ENCODE data around the gene LARGE2. TPM values are rescaled to one million over a fixed set of nuclear protein-coding genes. Genes with fewer than 3 reads are reported as not detected.

LARGE2 gene
- total RNA-seq, 1 donor from 2014 or later: 39.4 TPM

DNA sequence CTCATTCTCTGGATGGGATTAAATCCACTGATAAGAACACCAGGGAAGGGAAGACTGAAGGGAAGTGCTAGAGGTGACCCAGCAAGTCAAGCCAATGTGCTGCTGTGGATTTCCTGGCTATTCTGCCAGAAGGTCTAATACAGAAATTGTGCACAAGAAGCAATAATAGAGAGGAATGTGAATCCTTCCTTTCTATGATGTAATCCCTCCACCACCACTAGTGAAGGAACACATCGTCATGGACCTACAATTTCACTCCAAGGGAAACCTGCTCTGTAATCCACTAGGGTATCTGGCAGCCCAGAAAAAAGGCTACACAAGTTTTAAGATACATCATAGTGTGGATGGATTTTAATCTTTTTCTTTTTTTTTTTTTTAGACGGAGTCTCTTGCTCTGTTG lies 17.4 kb downstream of the LARGE2 start:
- TF ChIP-seq, protein P1, sequence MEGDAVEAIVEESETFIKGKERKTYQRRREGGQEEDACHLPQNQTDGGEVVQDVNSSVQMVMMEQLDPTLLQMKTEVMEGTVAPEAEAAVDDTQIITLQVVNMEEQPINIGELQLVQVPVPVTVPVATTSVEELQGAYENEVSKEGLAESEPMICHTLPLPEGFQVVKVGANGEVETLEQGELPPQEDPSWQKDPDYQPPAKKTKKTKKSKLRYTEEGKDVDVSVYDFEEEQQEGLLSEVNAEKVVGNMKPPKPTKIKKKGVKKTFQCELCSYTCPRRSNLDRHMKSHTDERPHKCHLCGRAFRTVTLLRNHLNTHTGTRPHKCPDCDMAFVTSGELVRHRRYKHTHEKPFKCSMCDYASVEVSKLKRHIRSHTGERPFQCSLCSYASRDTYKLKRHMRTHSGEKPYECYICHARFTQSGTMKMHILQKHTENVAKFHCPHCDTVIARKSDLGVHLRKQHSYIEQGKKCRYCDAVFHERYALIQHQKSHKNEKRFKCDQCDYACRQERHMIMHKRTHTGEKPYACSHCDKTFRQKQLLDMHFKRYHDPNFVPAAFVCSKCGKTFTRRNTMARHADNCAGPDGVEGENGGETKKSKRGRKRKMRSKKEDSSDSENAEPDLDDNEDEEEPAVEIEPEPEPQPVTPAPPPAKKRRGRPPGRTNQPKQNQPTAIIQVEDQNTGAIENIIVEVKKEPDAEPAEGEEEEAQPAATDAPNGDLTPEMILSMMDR (IDR thresholded peaks at IDR 0.05; ENCODE audit: unreplicated experiment): no peak
- Mint-ChIP-seq H3K4me3 (ENCODE audit: low read depth) (no peak overlapping the region), H3K9me3 (ENCODE audit: low read depth) (no peaks in the 10 kb centered on the region), H3K27me3 (no peaks in the 10 kb centered on the region), H3K36me3 (ENCODE audit: insufficient read depth) (peaks cover 6% of the 10 kb centered on the region), H3K4me1 (ENCODE audit: low read depth) (peaks cover 5% of the 10 kb centered on the region), H3K27ac (no peak overlapping the region)
- no peak for DNase-seq (ENCODE audit: low spot score, unreplicated experiment)

DNA sequence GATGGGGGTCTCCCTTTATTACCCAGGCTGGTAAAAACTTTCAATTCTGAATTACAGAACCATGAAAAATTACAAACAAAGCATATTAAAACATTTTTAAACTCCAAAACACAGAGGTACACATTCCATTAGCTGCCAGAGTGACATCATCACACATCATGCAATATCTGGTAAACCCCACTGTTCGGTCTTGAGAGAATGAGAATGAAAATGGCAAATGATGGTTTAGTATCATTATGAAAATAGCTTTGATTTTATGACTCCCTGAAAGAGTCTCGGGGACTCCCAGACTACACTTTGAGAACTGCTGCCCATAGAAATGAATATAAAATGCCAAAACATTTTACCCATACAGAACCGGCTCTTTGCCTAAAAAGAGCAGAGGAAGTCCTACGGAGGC lies 18.8 kb downstream of the LARGE2 start:
- Mint-ChIP-seq H3K27me3 (no peaks in the 10 kb centered on the region), H3K27ac (no peak overlapping the region), H3K36me3 (ENCODE audit: insufficient read depth) (peaks cover 14% of the 10 kb centered on the region)

DNA sequence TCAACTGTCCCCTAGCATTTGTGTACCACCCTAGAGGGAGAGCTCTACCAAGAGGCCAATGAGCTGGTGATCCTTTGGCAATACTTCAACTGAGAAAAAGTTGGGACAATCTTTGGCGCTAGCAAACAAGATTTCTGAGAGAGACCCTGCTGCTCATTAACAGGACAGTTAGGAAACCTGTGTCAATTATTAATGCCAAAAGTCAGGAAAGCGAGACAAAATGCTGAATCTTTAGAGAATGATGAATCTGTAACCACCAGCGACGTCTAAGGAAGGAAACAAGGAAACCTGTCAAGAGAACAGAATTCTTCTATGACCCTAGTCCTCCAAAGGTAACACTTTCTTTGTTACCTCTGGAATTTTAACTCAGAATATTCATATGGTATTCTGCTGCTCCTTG lies 19.9 kb downstream of the LARGE2 start:
- DNase-seq (ENCODE audit: low spot score, unreplicated experiment): no peak
- TF ChIP-seq, protein P1 (IDR thresholded peaks at IDR 0.05; ENCODE audit: unreplicated experiment): no peak
- no peaks in the 10 kb centered on the region for H3K9me3 Mint-ChIP-seq (ENCODE audit: low read depth)
- H3K4me1 Mint-ChIP-seq (ENCODE audit: low read depth): no peaks in the 10 kb centered on the region
- H3K4me3 Mint-ChIP-seq (ENCODE audit: low read depth): no peak overlapping the region
- no peaks in the 10 kb centered on the region for H3K27me3 Mint-ChIP-seq
- no peak overlapping the region for H3K27ac Mint-ChIP-seq
- peaks cover 14% of the 10 kb centered on the region for H3K36me3 Mint-ChIP-seq (ENCODE audit: insufficient read depth)

More for the DNA sequence above, 18.8 kb downstream of the LARGE2 start:
- H3K4me1 Mint-ChIP-seq (ENCODE audit: low read depth): no peaks in the 10 kb centered on the region
- no peak overlapping the region for H3K4me3 Mint-ChIP-seq (ENCODE audit: low read depth)
- TF ChIP-seq, protein P1 (IDR thresholded peaks at IDR 0.05; ENCODE audit: unreplicated experiment): no peak
- no peaks in the 10 kb centered on the region for H3K9me3 Mint-ChIP-seq (ENCODE audit: low read depth)
- no peak for DNase-seq (ENCODE audit: low spot score, unreplicated experiment)

DNA sequence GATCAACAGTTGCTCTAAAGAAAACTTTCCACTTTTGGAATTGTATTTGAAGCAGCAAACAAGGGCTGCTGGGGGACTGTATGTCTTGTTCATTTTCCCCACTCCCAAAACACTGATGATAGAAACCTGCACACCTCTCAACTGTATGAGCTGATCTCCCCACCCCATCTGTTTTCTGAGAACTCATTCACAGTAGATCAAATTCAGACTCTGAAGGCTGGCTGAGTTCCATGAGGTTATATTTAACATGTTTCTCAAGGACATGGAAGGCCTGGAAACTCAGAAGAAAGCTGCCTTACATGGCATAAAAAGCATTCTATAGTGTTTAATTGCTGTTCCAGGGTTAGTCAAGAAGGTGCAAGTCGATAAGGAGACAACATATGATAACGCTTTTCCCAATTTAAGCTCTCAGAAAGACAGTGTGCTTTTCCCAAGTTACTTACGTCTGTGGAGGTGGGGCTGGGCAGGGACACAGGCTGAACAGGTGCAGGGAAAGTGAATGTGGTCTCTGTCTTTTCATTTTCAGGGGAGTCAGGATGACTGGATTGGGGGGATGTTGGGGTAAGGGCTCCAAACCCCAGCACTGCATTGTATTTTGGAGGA lies 23.0 kb downstream of the LARGE2 start:
- peaks cover 16% of the 10 kb centered on the region for H3K36me3 Mint-ChIP-seq (ENCODE audit: insufficient read depth)
- TF ChIP-seq, protein P1 (IDR thresholded peaks at IDR 0.05; ENCODE audit: unreplicated experiment): no peak
- H3K4me3 Mint-ChIP-seq (ENCODE audit: low read depth): no peak overlapping the region

DNA sequence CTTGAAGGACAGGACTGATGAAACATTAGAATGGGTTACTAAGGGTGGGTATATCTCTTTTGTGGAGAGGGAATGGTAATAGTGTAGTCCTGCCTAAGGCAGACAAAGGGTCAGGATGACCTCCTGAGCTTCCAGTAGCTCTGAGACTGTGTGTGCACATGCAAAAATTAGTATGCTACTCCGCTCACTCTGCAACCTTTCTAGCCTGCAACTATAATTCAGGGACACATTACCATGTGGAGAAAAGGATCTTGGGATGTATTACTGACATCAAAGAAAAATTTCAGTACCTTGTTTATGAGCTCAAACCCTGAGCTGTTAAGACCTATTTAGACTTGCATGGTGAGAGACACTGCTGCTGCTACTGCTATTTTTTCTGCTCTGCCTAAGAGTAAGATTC lies 25.4 kb downstream of the LARGE2 start:
- TF ChIP-seq, protein P1 (IDR thresholded peaks at IDR 0.05; ENCODE audit: unreplicated experiment): no peak
- peaks cover 15% of the 10 kb centered on the region for H3K36me3 Mint-ChIP-seq (ENCODE audit: insufficient read depth)
- H3K9me3 Mint-ChIP-seq (ENCODE audit: low read depth): no peaks in the 10 kb centered on the region
- no peak for DNase-seq (ENCODE audit: low spot score, unreplicated experiment)
- H3K4me3 Mint-ChIP-seq (ENCODE audit: low read depth): no peak overlapping the region
- no peak overlapping the region for H3K27ac Mint-ChIP-seq
- no peaks in the 10 kb centered on the region for H3K4me1 Mint-ChIP-seq (ENCODE audit: low read depth)
- no peaks in the 10 kb centered on the region for H3K27me3 Mint-ChIP-seq

More for the DNA sequence above, 23.0 kb downstream of the LARGE2 start:
- DNase-seq (ENCODE audit: low spot score, unreplicated experiment): no peak
- H3K27me3 Mint-ChIP-seq: no peaks in the 10 kb centered on the region
- no peaks in the 10 kb centered on the region for H3K9me3 Mint-ChIP-seq (ENCODE audit: low read depth)
- no peak overlapping the region for H3K27ac Mint-ChIP-seq
- H3K4me1 Mint-ChIP-seq (ENCODE audit: low read depth): no peaks in the 10 kb centered on the region

All from progenitor cell of endocrine pancreas (in vitro differentiated cells).